Suppressor macrophage treated with lipopolysaccharide for 1 hour (primary cell): ENCODE data around the gene SAT1.
A peak's percentile ranks its signal among the peaks of the same experiment; 100 is the strongest.
"Not testable (repeated sequence)": the region's sequence is repeated elsewhere in the genome, so short reads cannot be mapped to it uniquely, and the experiment has no call there.

ENCODE experiments used
- DNase-seq, 3 donors: peaks; one replicate each; pipeline ENCODE4 v3.0.0-alpha.2; 2020 to 2022

SAT1 gene

GRCh38 chrX:23782863-23783588 lies at the start of gene SAT1:
Gene SAT1 (plus strand): TSS chrX:23783173. CDS start chrX:23783352, 179 bp downstream.
- DNase-seq = peak; percentile 96 to 97 (median 97)

- no peak for DNase-seq
Observed at GRCh38 chrX:23736030-23736429, 46.9 kb upstream of the SAT1 start.

GRCh38 chrX:23737413-23737812 lies 45.6 kb upstream of the SAT1 start:
- peak in 2 of 3 donors; percentile 41 to 54 for DNase-seq

- DNase-seq = peak in 1 of 3 donors; percentile 31
Observed at GRCh38 chrX:23742174-23742696, 40.7 kb upstream of the SAT1 start.

- peak; percentile 91 to 94 (median 93) for DNase-seq
Observed at GRCh38 chrX:23742697-23743622, 40.0 kb upstream of the SAT1 start, which contains the start of gene ACOT9. Gene ACOT9 (minus strand): TSS chrX:23743276. CDS start chrX:23743144, 132 bp downstream.

GRCh38 chrX:23743623-23743971 lies 39.4 kb upstream of the SAT1 start:
- not testable (repeated sequence) for DNase-seq

GRCh38 chrX:23745786-23746185 lies 37.2 kb upstream of the SAT1 start:
- DNase-seq = no peak

- DNase-seq = no peak
Observed at GRCh38 chrX:23749129-23749528, 33.8 kb upstream of the SAT1 start.

GRCh38 chrX:23749576-23749975 lies 33.4 kb upstream of the SAT1 start:
- DNase-seq = no peak

GRCh38 chrX:23752740-23753415 lies 30.1 kb upstream of the SAT1 start:
- peak; percentile 26 to 57 (median 28) for DNase-seq

GRCh38 chrX:23754664-23755063 lies 28.3 kb upstream of the SAT1 start:
- no peak for DNase-seq

- DNase-seq = peak; percentile 79 to 81 (median 80)
Observed at GRCh38 chrX:23756165-23756564, 26.8 kb upstream of the SAT1 start.

- no peak for DNase-seq
Observed at GRCh38 chrX:23759821-23760220, 23.2 kb upstream of the SAT1 start.

GRCh38 chrX:23764188-23764984 lies 18.6 kb upstream of the SAT1 start:
- no peak for DNase-seq

GRCh38 chrX:23765449-23765848 lies 17.5 kb upstream of the SAT1 start:
- no peak for DNase-seq

- no peak for DNase-seq
Observed at GRCh38 chrX:23765868-23766267, 17.1 kb upstream of the SAT1 start.

GRCh38 chrX:23766650-23767551 lies 16.1 kb upstream of the SAT1 start:
- no peak for DNase-seq

GRCh38 chrX:23770142-23770541 lies 12.8 kb upstream of the SAT1 start:
- no peak for DNase-seq

GRCh38 chrX:23771086-23771485 lies 11.9 kb upstream of the SAT1 start:
- not testable (repeated sequence) for DNase-seq

GRCh38 chrX:23773601-23774175 lies 9.3 kb upstream of the SAT1 start:
- DNase-seq = peak; percentile 73 to 92 (median 83)

GRCh38 chrX:23776363-23776762 lies 6.6 kb upstream of the SAT1 start:
- no peak for DNase-seq
